ENCODE measurements around the gene SETBP1.
A peak's percentile ranks its signal among the peaks of the same experiment; 100 is the strongest.

SETBP1 gene

GRCh38 chr18:44680273-44681075, at the start of gene SETBP1:
Gene SETBP1, plus strand, starts transcription at chr18:44680888. Its CDS starts 20,459 bp downstream, at chr18:44701347.
- DNase-seq, result no peak

- no peak for DNase-seq
Observed at GRCh38 chr18:44632469-44633145, 48.1 kb upstream of the SETBP1 start.

GRCh38 chr18:44635546-44635945, 45.1 kb upstream of the SETBP1 start:
- DNase-seq, result no peak

- no peak for DNase-seq
Observed at GRCh38 chr18:44636241-44636640, 44.4 kb upstream of the SETBP1 start.

GRCh38 chr18:44637210-44638033, 43.3 kb upstream of the SETBP1 start:
- no peak for DNase-seq

- no peak for DNase-seq
Observed at GRCh38 chr18:44638034-44638540, 42.6 kb upstream of the SETBP1 start.

- no peak for DNase-seq
Observed at GRCh38 chr18:44638811-44639210, 41.9 kb upstream of the SETBP1 start.

- DNase-seq, result no peak
Observed at GRCh38 chr18:44643004-44643403, 37.7 kb upstream of the SETBP1 start.

- DNase-seq, result peak in 1 of 2 experiments; percentile 16
Observed at GRCh38 chr18:44651478-44651877, 29.2 kb upstream of the SETBP1 start.

GRCh38 chr18:44651918-44652572, 28.6 kb upstream of the SETBP1 start:
- DNase-seq, result no peak

- DNase-seq, result no peak
Observed at GRCh38 chr18:44652722-44653121, 28.0 kb upstream of the SETBP1 start.

GRCh38 chr18:44654573-44654972, 26.1 kb upstream of the SETBP1 start:
- peak in 1 of 2 experiments; percentile 1 for DNase-seq

GRCh38 chr18:44655435-44655834, 25.3 kb upstream of the SETBP1 start:
- DNase-seq, result no peak

GRCh38 chr18:44659771-44660170, 20.9 kb upstream of the SETBP1 start:
- no peak for DNase-seq

- DNase-seq, result no peak
Observed at GRCh38 chr18:44668270-44668975, 12.3 kb upstream of the SETBP1 start.

GRCh38 chr18:44671914-44672313, 8.8 kb upstream of the SETBP1 start:
- DNase-seq, result no peak

GRCh38 chr18:44672506-44672905, 8.2 kb upstream of the SETBP1 start:
- DNase-seq, result no peak

GRCh38 chr18:44673256-44673880, 7.3 kb upstream of the SETBP1 start:
- DNase-seq, result no peak

- no peak for DNase-seq
Observed at GRCh38 chr18:44677933-44678332, 2.8 kb upstream of the SETBP1 start.

- no peak for DNase-seq
Observed at GRCh38 chr18:44678725-44679055, 2.0 kb upstream of the SETBP1 start.

- DNase-seq, result peak in 1 of 2 experiments; percentile 39
Observed at GRCh38 chr18:44679056-44679913, 1.4 kb upstream of the SETBP1 start.
